HG02884 (cell line): ENCODE measurements around the gene LRRC61.

Source experiments
- ATAC-seq: cut with Tn5 transposase; IDR thresholded peaks from one replicate; pipeline ENCODE4 v1.9.1; 2021; ENCODE audit warnings: mild to moderate bottlenecking, moderate library complexity; ENCODE audit not compliant: unreplicated experiment

LRRC61 gene

GRCh38 chr7:150368884-150369747, 46.0 kb downstream of the LRRC61 start:
- peak; percentile 37 for ATAC-seq

- no peak for ATAC-seq
These were observed 46.8 kb downstream of the LRRC61 start for GRCh38 chr7:150369748-150370501.

GRCh38 chr7:150370612-150371071, 47.5 kb downstream of the LRRC61 start:
- ATAC-seq = no peak

- no peak for ATAC-seq
These were observed 48.2 kb downstream of the LRRC61 start for GRCh38 chr7:150371131-150371995.

GRCh38 chr7:150371996-150372270, 48.8 kb downstream of the LRRC61 start:
- no peak for ATAC-seq

GRCh38 chr7:150372271-150373048, 49.3 kb downstream of the LRRC61 start:
- no peak for ATAC-seq

GRCh38 chr7:150373049-150373801, 50.1 kb downstream of the LRRC61 start:
- no peak for ATAC-seq

- ATAC-seq = no peak
These were observed 50.9 kb downstream of the LRRC61 start for GRCh38 chr7:150374026-150374425.

- ATAC-seq = no peak
These were observed 51.3 kb downstream of the LRRC61 start for GRCh38 chr7:150374472-150374871.

- no peak for ATAC-seq
These were observed 52.7 kb downstream of the LRRC61 start for GRCh38 chr7:150375662-150376521.

GRCh38 chr7:150376560-150376959, 53.4 kb downstream of the LRRC61 start:
- ATAC-seq = no peak

- no peak for ATAC-seq
These were observed 54.0 kb downstream of the LRRC61 start for GRCh38 chr7:150377196-150377595.

- ATAC-seq = no peak
These were observed 54.5 kb downstream of the LRRC61 start for GRCh38 chr7:150377635-150378034.

GRCh38 chr7:150378115-150378852, 55.1 kb downstream of the LRRC61 start:
- ATAC-seq = no peak

GRCh38 chr7:150378853-150379440, 55.8 kb downstream of the LRRC61 start, which contains the start of gene ZNF775:
Gene ZNF775 (plus strand): TSS chr7:150379330. CDS start chr7:150388471, 9,141 bp downstream.
- peak; percentile 72 for ATAC-seq

- peak; percentile 1 for ATAC-seq
These were observed 56.6 kb downstream of the LRRC61 start for GRCh38 chr7:150379441-150380379.
